Activated T-cell treated with anti-CD3 and anti-CD28 coated beads for 4 hours (primary cell): Measurements from ENCODE around the gene TK2.
"Not testable (repeated sequence)": the region's sequence is repeated elsewhere in the genome, so short reads cannot be mapped to it uniquely, and the experiment has no call there.

ENCODE experiments used
- DNase-seq: peaks from one replicate; pipeline ENCODE4 v3.0.0-alpha.2; 2020

Gene TK2

GRCh38 chr16:66465946-66466345 is 84.0 kb downstream of the TK2 start:
- not testable (repeated sequence) for DNase-seq

- no peak for DNase-seq
Measured at GRCh38 chr16:66462912-66463311, 87.0 kb downstream of the TK2 start.

- DNase-seq: no peak
Measured at GRCh38 chr16:66460703-66461102, 89.2 kb downstream of the TK2 start.

- no peak for DNase-seq
Measured at GRCh38 chr16:66459878-66460277, 90.0 kb downstream of the TK2 start.

- no peak for DNase-seq
Measured at GRCh38 chr16:66458853-66459252, 91.1 kb downstream of the TK2 start.

- DNase-seq: no peak
Measured at GRCh38 chr16:66458292-66458691, 91.6 kb downstream of the TK2 start.
